ENCODE measurements around the gene CCDC6. TPM values are rescaled to one million over a fixed set of nuclear protein-coding genes. Genes with fewer than 3 reads are reported as not detected.

The CCDC6 gene
- total and polyA plus RNA-seq, 2 experiments from 2014 or later, result 19.4 to 23.2 TPM

- H3K79me2 ChIP-seq (ENCODE audit: insufficient read depth), result peaks cover 90% of the 10 kb centered on the region
- H4K20me1 ChIP-seq (ENCODE audit: insufficient read depth), result peaks cover 5% of the 10 kb centered on the region; the same call in 1 of the 2 replicates
- WGBS, 2 experiments (ENCODE audit: low coverage in 1 of 2, low lambda C conversion rate in 2 of 2, missing lambda C conversion rate in 2 of 2), result 95 to 97% methylated on average over 4 of the region's 4 CpGs
- H3K4me2 ChIP-seq (ENCODE audit: unreplicated experiment), result no peak overlapping the region
- DNase-seq, result no peak
- TF ChIP-seq EZH2 (IDR thresholded peaks at IDR 0.05; ENCODE audit: insufficient read depth, poor library complexity, severe bottlenecking) (no peak), EZH2phosphoT487 (IDR thresholded peaks at IDR 0.05; ENCODE audit: insufficient read depth, low read depth) (no peak)
- no peak overlapping the region for H3K27ac ChIP-seq
- in situ Hi-C loops (cut with MboI), result no loop called here
- H3K9me3 ChIP-seq (ENCODE audit: low read depth), result no peaks in the 10 kb centered on the region
- H3K4me3 ChIP-seq, result no peak overlapping the region
- H2AFZ ChIP-seq, result no peak overlapping the region
- peaks cover 30% of the 10 kb centered on the region for H3K4me1 ChIP-seq (ENCODE audit: insufficient read depth)
- H3K27me3 ChIP-seq (replicated peaks; ENCODE audit: insufficient read depth), result no peaks in the 10 kb centered on the region
- H3F3A ChIP-seq (ENCODE audit: insufficient read depth), result peaks cover 13% of the 10 kb centered on the region
- H3K9ac ChIP-seq, result no peak overlapping the region
- H3K36me3 ChIP-seq (ENCODE audit: low read depth), result no peaks in the 10 kb centered on the region
- H3K9me2 ChIP-seq (ENCODE audit: insufficient read depth), result no peaks in the 10 kb centered on the region
Observed at GRCh38 chr10:59902016-59902415, 4.3 kb downstream of the CCDC6 start.

DNA sequence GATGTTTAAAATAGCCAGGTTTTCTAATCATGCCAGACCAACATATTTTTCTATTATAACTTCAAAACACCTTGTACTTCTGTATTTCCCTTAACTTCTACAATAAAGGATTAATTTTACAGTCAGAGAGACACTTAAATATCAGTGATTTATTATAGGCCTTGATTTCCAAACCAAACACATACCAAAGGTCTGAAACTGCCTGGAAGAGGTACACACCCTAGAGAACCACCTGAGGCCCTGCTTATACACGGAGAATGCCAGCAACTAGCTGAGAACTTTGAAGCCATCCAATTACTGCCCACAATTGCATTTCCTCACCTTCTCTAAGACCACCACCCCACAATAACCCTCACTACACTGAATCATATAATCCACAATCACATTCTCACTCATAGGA, 4.9 kb downstream of the CCDC6 start:
- Histone ChIP-seq H3F3A (ENCODE audit: insufficient read depth) (peaks cover 11% of the 10 kb centered on the region), H3K4me3 (no peak overlapping the region), H3K79me2 (ENCODE audit: insufficient read depth) (peaks cover 95% of the 10 kb centered on the region), H3K36me3 (ENCODE audit: low read depth) (no peaks in the 10 kb centered on the region), H2AFZ (no peak overlapping the region), H4K20me1 (ENCODE audit: insufficient read depth) (peaks cover 11% of the 10 kb centered on the region; the same call in 1 of the 2 replicates), H3K9ac (no peak overlapping the region), H3K4me2 (ENCODE audit: unreplicated experiment) (no peak overlapping the region), H3K27ac (no peak overlapping the region), H3K9me3 (ENCODE audit: low read depth) (no peaks in the 10 kb centered on the region), H3K27me3 (replicated peaks; ENCODE audit: insufficient read depth) (no peaks in the 10 kb centered on the region), H3K4me1 (ENCODE audit: insufficient read depth) (peaks cover 28% of the 10 kb centered on the region), H3K9me2 (ENCODE audit: insufficient read depth) (no peaks in the 10 kb centered on the region)
- TF ChIP-seq EZH2 (IDR thresholded peaks at IDR 0.05; ENCODE audit: insufficient read depth, poor library complexity, severe bottlenecking), result no peak
- no peak for TF ChIP-seq EZH2phosphoT487 (IDR thresholded peaks at IDR 0.05; ENCODE audit: insufficient read depth, low read depth)
- no peak for DNase-seq
- in situ Hi-C loops (cut with MboI), result no loop called here
- 93 to 100% methylated on average over 1 of the region's 1 CpG for WGBS, 2 experiments (ENCODE audit: low coverage in 1 of 2, low lambda C conversion rate in 2 of 2, missing lambda C conversion rate in 2 of 2)

GRCh38 chr10:59900048-59900727, 6.2 kb downstream of the CCDC6 start:
- Histone ChIP-seq H3K27ac (no peak overlapping the region), H3K4me3 (no peak overlapping the region), H3K9me2 (ENCODE audit: insufficient read depth) (no peaks in the 10 kb centered on the region), H3K36me3 (ENCODE audit: low read depth) (no peaks in the 10 kb centered on the region), H4K20me1 (ENCODE audit: insufficient read depth) (peaks cover 11% of the 10 kb centered on the region; the same call in 1 of the 2 replicates), H3K79me2 (ENCODE audit: insufficient read depth) (peaks cover 100% of the 10 kb centered on the region), H3K27me3 (replicated peaks; ENCODE audit: insufficient read depth) (no peaks in the 10 kb centered on the region), H3K9ac (no peak overlapping the region), H3F3A (ENCODE audit: insufficient read depth) (peaks cover 11% of the 10 kb centered on the region), H3K4me2 (ENCODE audit: unreplicated experiment) (no peak overlapping the region), H3K9me3 (ENCODE audit: low read depth) (no peaks in the 10 kb centered on the region), H2AFZ (no peak overlapping the region), H3K4me1 (ENCODE audit: insufficient read depth) (peaks cover 28% of the 10 kb centered on the region)
- no peak for TF ChIP-seq EZH2phosphoT487 (IDR thresholded peaks at IDR 0.05; ENCODE audit: insufficient read depth, low read depth)
- TF ChIP-seq EZH2 (IDR thresholded peaks at IDR 0.05; ENCODE audit: insufficient read depth, poor library complexity, severe bottlenecking), result no peak
- in situ Hi-C loops (cut with MboI), result no loop called here
- WGBS, 2 experiments (ENCODE audit: low coverage in 1 of 2, low lambda C conversion rate in 2 of 2, missing lambda C conversion rate in 2 of 2), result 75% methylated on average over 10 of the region's 10 CpGs
- no peak for DNase-seq

DNA sequence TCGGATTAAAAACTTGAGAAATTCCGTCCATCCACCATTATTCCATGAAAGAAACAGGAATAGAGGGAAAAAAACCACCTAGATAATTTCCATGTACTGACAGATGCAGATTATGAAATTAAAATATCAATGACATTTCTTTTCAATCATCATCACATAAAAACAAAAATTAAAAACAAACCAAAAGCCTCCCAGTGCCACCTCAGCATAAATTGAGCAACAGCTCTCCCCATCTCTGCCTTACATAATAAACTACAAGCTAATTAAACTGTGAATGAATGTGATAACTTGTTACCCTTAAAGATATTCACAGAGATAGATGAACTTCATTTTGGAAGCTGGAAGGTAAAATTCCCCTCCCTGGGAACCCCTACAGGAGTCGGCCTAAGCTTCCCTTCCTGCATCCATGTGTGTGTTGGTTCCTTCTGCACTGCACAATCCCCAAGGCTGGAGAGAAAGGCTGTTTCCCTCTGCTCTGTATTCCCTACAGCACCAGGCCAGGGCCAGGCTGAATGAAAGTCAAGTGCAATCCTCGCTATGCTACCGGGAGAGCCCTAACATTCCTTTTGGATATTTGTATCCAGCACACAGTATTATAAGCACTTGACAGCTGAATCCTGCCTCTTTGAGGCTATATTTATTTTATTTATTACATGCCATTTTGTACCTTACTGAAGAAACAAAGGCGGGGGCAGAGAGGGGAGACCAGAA, 8.1 kb downstream of the CCDC6 start:
- H3K4me1 ChIP-seq (ENCODE audit: insufficient read depth), result peaks cover 22% of the 10 kb centered on the region
- no peak for DNase-seq
- no peaks in the 10 kb centered on the region for H3K27me3 ChIP-seq (replicated peaks; ENCODE audit: insufficient read depth)
- WGBS, 2 experiments (ENCODE audit: low coverage in 1 of 2, low lambda C conversion rate in 2 of 2, missing lambda C conversion rate in 2 of 2), result 71 to 73% methylated on average over 6 of the region's 6 CpGs
- TF ChIP-seq EZH2phosphoT487 (IDR thresholded peaks at IDR 0.05; ENCODE audit: insufficient read depth, low read depth) (no peak), EZH2 (IDR thresholded peaks at IDR 0.05; ENCODE audit: insufficient read depth, poor library complexity, severe bottlenecking) (no peak)
- H3K9me2 ChIP-seq (ENCODE audit: insufficient read depth), result no peaks in the 10 kb centered on the region
- H3K9ac ChIP-seq, result no peak overlapping the region
- H3K4me2 ChIP-seq (ENCODE audit: unreplicated experiment), result no peak overlapping the region
- no peak overlapping the region for H3K27ac ChIP-seq
- peaks cover 95% of the 10 kb centered on the region for H3K79me2 ChIP-seq (ENCODE audit: insufficient read depth)
- H3K4me3 ChIP-seq, result no peak overlapping the region
- in situ Hi-C loops (cut with MboI), result no loop called here
- H2AFZ ChIP-seq, result no peak overlapping the region
- peaks cover 18% of the 10 kb centered on the region; the same call in 1 of the 2 replicates for H4K20me1 ChIP-seq (ENCODE audit: insufficient read depth)
- no peaks in the 10 kb centered on the region for H3K36me3 ChIP-seq (ENCODE audit: low read depth)
- no peaks in the 10 kb centered on the region for H3K9me3 ChIP-seq (ENCODE audit: low read depth)
- H3F3A ChIP-seq (ENCODE audit: insufficient read depth), result peaks cover 15% of the 10 kb centered on the region

Measured in GM23248 (cell line).